Keratinocyte (primary cell): ENCODE data around the gene CTTNBP2NL. TPM values are rescaled to one million over a fixed set of nuclear protein-coding genes. Genes with fewer than 3 reads are reported as not detected.

ENCODE experiments used
- DNase-seq: peaks from one replicate; pipeline ENCODE4 v3.0.0-alpha.2; 2011; ENCODE audit warnings: low read depth, missing footprints, low spot score
- FAIRE-seq: peaks from 2 replicates; lab custom pipeline; 2011; peaks lifted over from hg19 to GRCh38; lab: Jason Lieb, UNC
- H2AFZ ChIP-seq: 2 replicates; pipeline ENCODE4 v1.6.0; 2012; ENCODE audit warnings: low read length, control low read depth, inconsistent platforms; ENCODE audit not compliant: control insufficient read depth
- H3K27ac ChIP-seq: 2 replicates; pipeline ENCODE4 v1.5.1; 2011; ENCODE audit warnings: low read length; ENCODE audit not compliant: control insufficient read depth, insufficient read depth
- H3K27me3 ChIP-seq: 3 replicates; pipeline ENCODE4 v1.6.0; 2011; ENCODE audit warnings: low read length; ENCODE audit not compliant: control insufficient read depth, insufficient read depth; ENCODE audit errors: extremely low read depth
- H3K36me3 ChIP-seq, 2 experiments: 2 replicates in 1 of 2; 3 replicates in 1 of 2; pipeline ENCODE4 v1.5.1; 2011; ENCODE audit warnings: low read length in 2 of 2, mild to moderate bottlenecking in 1 of 2; ENCODE audit not compliant: control insufficient read depth in 2 of 2, insufficient read depth in 2 of 2; ENCODE audit errors: extremely low read depth in 1 of 2
- H3K4me1 ChIP-seq: 3 replicates; pipeline ENCODE4 v1.5.1; 2011; ENCODE audit warnings: low read length; ENCODE audit not compliant: control insufficient read depth, insufficient read depth; ENCODE audit errors: extremely low read depth
- H3K4me2 ChIP-seq: 3 replicates; pipeline ENCODE4 v1.6.0; 2011; ENCODE audit warnings: low read depth, low read length; ENCODE audit not compliant: control insufficient read depth, insufficient read depth; ENCODE audit errors: extremely low read depth
- H3K4me3 ChIP-seq, 3 experiments: fragments of 200-600 bp in 1 of 3; sonication (generic) in 1 of 3; 2 replicates in 2 of 3; 3 replicates in 1 of 3; pipeline ENCODE4 v1.5.1; 2011 to 2016; ENCODE audit warnings: low read length in 3 of 3, mild to moderate bottlenecking in 3 of 3, control low read depth in 2 of 3, inconsistent platforms in 1 of 3, low read depth in 1 of 3, mixed read lengths in 1 of 3, mixed run types in 1 of 3, moderate library complexity in 1 of 3; ENCODE audit not compliant: control insufficient read depth in 2 of 3, insufficient read depth in 2 of 3; ENCODE audit errors: extremely low read depth in 1 of 3
- H3K79me2 ChIP-seq: 2 replicates; pipeline ENCODE4 v1.6.0; 2012; ENCODE audit warnings: low read length; ENCODE audit not compliant: control insufficient read depth, insufficient read depth
- H3K9ac ChIP-seq: 3 replicates; pipeline ENCODE4 v1.6.0; 2011; ENCODE audit warnings: low read length; ENCODE audit not compliant: control insufficient read depth, insufficient read depth; ENCODE audit errors: extremely low read depth
- H3K9me1 ChIP-seq: 3 replicates; pipeline ENCODE4 v1.6.0; 2011; ENCODE audit warnings: low read length; ENCODE audit not compliant: control insufficient read depth, insufficient read depth; ENCODE audit errors: extremely low read depth
- H3K9me3 ChIP-seq: 2 replicates; pipeline ENCODE4 v1.5.1; 2012; ENCODE audit warnings: low read depth, low read length; ENCODE audit not compliant: control insufficient read depth
- H4K20me1 ChIP-seq: 3 replicates; pipeline ENCODE4 v1.6.0; 2011; ENCODE audit warnings: low read length; ENCODE audit not compliant: control insufficient read depth, insufficient read depth; ENCODE audit errors: extremely low read depth
- EZH2 ChIP-seq: IDR thresholded peaks from one replicate; pipeline ENCODE4 v1.6.1; 2012; ENCODE audit warnings: inconsistent platforms, mild to moderate bottlenecking, low read length, moderate library complexity
- dilution Hi-C: fragments of 300-500 bp; cut with MboI; formaldehyde crosslinking; loops from one replicate; pipeline ENCODE4 v1.7.0; 2020; ENCODE audit warnings: low sequenced_read_pairs; ENCODE audit not compliant: extremely low pct_ligation_motif_present
- polyA plus RNA-seq, 5 experiments: library from polyadenylated mRNA; depleted of rRNA in 3 of 5; stranded (reverse) in 3 of 5; stranded (forward) in 1 of 5; unstranded in 1 of 5; fragments of >200 nt; gene quantifications; 1 replicate in 1 of 5; 2 replicates in 3 of 5; 3 replicates in 1 of 5; pipeline versions ENCODE4 v1.2.1 to v1.2.3, GENCODE V29; 2011 to 2012; ENCODE audit warnings: missing spikeins in 2 of 5, low read depth in 1 of 5, low replicate concordance in 1 of 5
- TF ChIP-seq, protein P1 (sequence below), 3 experiments: IDR thresholded peaks in 1 of 3; conservative IDR thresholded peaks in 1 of 3; optimal IDR thresholded peaks in 1 of 3; 2 replicates in 2 of 3; 3 replicates in 1 of 3; pipeline versions ENCODE3 to v1.5.1; 2011; ENCODE audit warnings: low read length in 3 of 3, mild to moderate bottlenecking in 3 of 3, moderate library complexity in 2 of 3, control low read depth in 1 of 3, inconsistent platforms in 1 of 3; ENCODE audit not compliant: insufficient read depth in 2 of 3; ENCODE audit errors: extremely low read depth in 1 of 3

The CTTNBP2NL gene
- polyA plus RNA-seq, 1 donor (not counting 4 experiments of a cell fraction or from before 2014, with no cell fraction given) = 19.1 TPM

DNA sequence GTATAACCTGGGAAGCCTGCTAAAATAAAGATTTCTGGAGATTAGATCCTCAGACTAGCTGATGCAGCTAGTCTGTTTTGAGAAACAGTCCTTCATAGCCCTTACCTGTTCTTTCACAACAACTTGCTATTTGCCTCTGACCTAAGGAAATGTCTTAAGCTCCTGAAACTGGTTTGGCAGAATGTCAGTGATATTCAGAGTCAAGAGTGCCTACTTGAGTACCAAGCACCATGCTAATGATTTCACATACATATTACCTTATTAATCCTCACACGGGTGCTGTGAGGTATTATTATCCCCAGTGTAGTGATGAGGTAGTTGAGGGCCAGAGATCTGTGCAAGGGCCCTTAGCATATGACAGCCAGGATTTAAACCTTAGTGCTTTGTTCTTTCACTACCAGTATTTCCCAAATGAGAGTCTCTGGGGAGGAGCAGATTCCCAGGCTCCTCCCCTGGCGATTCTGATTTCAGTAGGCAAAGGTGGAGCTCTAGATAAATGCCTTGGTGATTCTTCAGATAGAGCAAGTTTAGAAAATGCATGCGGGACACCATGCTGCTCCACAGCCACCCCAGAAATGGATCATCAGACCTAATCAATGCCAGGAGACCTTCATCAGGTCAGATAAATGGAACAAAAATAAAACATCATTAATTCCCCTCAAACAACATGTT, 65.3 kb downstream of the CTTNBP2NL start:
- H2AFZ ChIP-seq = peak overlapping the region; percentile 11
- no peaks in the 10 kb centered on the region for H3K9me3 ChIP-seq
- DNase-seq (no peak), FAIRE-seq (peak; percentile 52)
- dilution Hi-C loops = no loop called here
- H3K9me1 ChIP-seq = peaks cover 3% of the 10 kb centered on the region
- H3K79me2 ChIP-seq = no peaks in the 10 kb centered on the region
- H3K27ac ChIP-seq = peak overlapping the region; percentile 75
- no peaks in the 10 kb centered on the region for H4K20me1 ChIP-seq
- peaks cover 52% of the 10 kb centered on the region for H3K4me1 ChIP-seq
- peak overlapping the region; percentile 46 for H3K9ac ChIP-seq
- peak overlapping the region; percentile 84 for H3K4me2 ChIP-seq
- peak overlapping the region in 2 of 3 experiments; percentile 40 to 55 for H3K4me3 ChIP-seq
- no peak for TF ChIP-seq EZH2
- TF ChIP-seq, protein P1, sequence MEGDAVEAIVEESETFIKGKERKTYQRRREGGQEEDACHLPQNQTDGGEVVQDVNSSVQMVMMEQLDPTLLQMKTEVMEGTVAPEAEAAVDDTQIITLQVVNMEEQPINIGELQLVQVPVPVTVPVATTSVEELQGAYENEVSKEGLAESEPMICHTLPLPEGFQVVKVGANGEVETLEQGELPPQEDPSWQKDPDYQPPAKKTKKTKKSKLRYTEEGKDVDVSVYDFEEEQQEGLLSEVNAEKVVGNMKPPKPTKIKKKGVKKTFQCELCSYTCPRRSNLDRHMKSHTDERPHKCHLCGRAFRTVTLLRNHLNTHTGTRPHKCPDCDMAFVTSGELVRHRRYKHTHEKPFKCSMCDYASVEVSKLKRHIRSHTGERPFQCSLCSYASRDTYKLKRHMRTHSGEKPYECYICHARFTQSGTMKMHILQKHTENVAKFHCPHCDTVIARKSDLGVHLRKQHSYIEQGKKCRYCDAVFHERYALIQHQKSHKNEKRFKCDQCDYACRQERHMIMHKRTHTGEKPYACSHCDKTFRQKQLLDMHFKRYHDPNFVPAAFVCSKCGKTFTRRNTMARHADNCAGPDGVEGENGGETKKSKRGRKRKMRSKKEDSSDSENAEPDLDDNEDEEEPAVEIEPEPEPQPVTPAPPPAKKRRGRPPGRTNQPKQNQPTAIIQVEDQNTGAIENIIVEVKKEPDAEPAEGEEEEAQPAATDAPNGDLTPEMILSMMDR (optimal IDR thresholded peaks at IDR 0.05 in 1 of 3, IDR thresholded peaks at IDR 0.05 in 1 of 3, conservative IDR thresholded peaks at IDR 0.05 in 1 of 3; ENCODE audit: extremely low read depth in 1 of 3, insufficient read depth in 2 of 3, low read length in 3 of 3) = no peak
- peaks cover 11 to 18% of the 10 kb centered on the region in 2 experiments for H3K36me3 ChIP-seq
- H3K27me3 ChIP-seq = no peaks in the 10 kb centered on the region

DNA sequence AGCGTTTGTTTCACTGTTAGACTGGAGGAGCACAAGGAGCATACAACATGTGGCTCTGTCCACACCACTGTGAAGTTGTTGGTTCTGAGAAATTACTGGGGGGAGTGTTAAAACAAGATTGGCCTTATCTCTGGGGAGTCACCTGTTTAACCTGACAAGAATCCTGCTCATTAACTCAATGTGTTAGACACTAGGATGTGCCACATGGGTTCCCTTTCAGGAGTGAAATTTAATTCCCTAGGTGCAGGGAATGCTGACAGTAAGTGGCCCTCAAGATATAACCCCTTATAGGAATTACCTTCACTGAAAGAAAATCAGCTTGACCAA, 66.9 kb downstream of the CTTNBP2NL start:
- TF ChIP-seq, protein P1 (optimal IDR thresholded peaks at IDR 0.05 in 1 of 3, IDR thresholded peaks at IDR 0.05 in 1 of 3, conservative IDR thresholded peaks at IDR 0.05 in 1 of 3; ENCODE audit: extremely low read depth in 1 of 3, insufficient read depth in 2 of 3, low read length in 3 of 3) = no peak
- no peak for TF ChIP-seq EZH2
- H3K27ac ChIP-seq = no peak overlapping the region
- no peaks in the 10 kb centered on the region for H3K27me3 ChIP-seq
- peaks cover 55% of the 10 kb centered on the region for H3K4me1 ChIP-seq
- H2AFZ ChIP-seq = no peak overlapping the region
- no peaks in the 10 kb centered on the region for H3K9me3 ChIP-seq
- peaks cover 2 to 8% of the 10 kb centered on the region in 2 experiments for H3K36me3 ChIP-seq
- FAIRE-seq = no peak
- no peaks in the 10 kb centered on the region for H4K20me1 ChIP-seq
- no peaks in the 10 kb centered on the region for H3K79me2 ChIP-seq
- dilution Hi-C loops = no loop called here
- DNase-seq = no peak
- peak overlapping the region; percentile 84 for H3K4me2 ChIP-seq
- H3K9ac ChIP-seq = peak overlapping the region; percentile 46
- no peak overlapping the region for H3K4me3 ChIP-seq
- peaks cover 3% of the 10 kb centered on the region for H3K9me1 ChIP-seq
